Measurements from ENCODE around the gene RNGTT.
"Not testable (repeated sequence)": the region's sequence is repeated elsewhere in the genome, so short reads cannot be mapped to it uniquely, and the experiment has no call there.

The RNGTT gene

DNA sequence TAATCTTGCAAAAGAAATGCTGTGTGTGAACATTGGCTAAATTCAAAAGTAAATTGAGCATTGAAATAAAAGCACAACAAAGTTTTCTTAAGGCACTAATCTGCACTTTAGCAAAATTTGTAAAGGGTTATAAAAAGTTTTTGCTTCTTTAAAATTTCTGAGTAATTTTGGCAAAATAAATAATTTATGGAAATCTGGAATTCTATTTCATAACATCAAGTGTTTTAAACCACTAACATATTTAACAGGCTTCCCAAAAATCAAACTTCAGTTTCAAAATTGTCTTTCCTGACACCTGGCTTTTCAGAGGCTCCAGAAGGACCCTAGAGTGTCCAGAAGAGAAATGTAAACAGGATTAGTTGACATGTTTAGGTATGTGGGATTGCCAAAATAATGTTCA is 4.5 kb upstream of the RNGTT start:
- no peak overlapping the region for H3K27ac ChIP-seq (ENCODE audit: low read length)

DNA sequence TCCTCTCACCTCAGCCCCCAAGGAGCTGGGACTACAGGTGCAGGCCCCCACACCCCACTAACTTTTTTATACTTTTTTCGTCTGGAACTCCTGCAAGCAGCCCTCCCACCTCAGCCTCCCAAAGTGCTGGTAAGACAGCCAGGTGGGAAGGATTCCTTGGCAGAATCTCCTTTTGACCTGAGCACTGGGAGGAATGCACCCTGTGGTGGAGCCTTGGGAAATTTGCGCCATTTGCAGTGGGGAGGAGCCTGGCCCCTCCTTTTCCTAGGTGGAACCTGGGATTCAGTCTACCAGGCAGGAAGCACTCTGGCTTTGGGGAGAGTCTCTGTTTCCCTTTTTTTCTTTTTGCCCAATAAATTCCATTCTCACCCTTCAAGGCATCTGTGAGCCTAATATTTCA is 2.3 kb upstream of the RNGTT start:
- H3K4me1 ChIP-seq (ENCODE audit: control insufficient read depth in 1 of 2, insufficient read depth in 2 of 2, low read length in 2 of 2) = peaks cover 4 to 17% of the 10 kb centered on the region in 2 donors
- H3K4me3 ChIP-seq (ENCODE audit: low read depth in 1 of 2, low read length in 2 of 2) = no peak overlapping the region
- H3K27me3 ChIP-seq (ENCODE audit: low read depth, low read length) = no peaks in the 10 kb centered on the region
- no peak overlapping the region for H3K27ac ChIP-seq (ENCODE audit: low read length)
- no peaks in the 10 kb centered on the region for H3K9me3 ChIP-seq (ENCODE audit: control insufficient read depth in 1 of 2, low read length in 2 of 2)
- H3K36me3 ChIP-seq (ENCODE audit: control insufficient read depth in 1 of 2, insufficient read depth in 2 of 2, low read length in 2 of 2) = no peaks in the 10 kb centered on the region

More for the DNA sequence above, 4.5 kb upstream of the RNGTT start:
- no peaks in the 10 kb centered on the region for H3K27me3 ChIP-seq (ENCODE audit: low read depth, low read length)
- H3K4me1 ChIP-seq (ENCODE audit: control insufficient read depth in 1 of 2, insufficient read depth in 2 of 2, low read length in 2 of 2) = peaks cover 4 to 8% of the 10 kb centered on the region in 2 donors
- H3K9me3 ChIP-seq (ENCODE audit: control insufficient read depth in 1 of 2, low read length in 2 of 2) = no peaks in the 10 kb centered on the region
- no peak overlapping the region for H3K4me3 ChIP-seq (ENCODE audit: low read depth in 1 of 2, low read length in 2 of 2)
- no peaks in the 10 kb centered on the region for H3K36me3 ChIP-seq (ENCODE audit: control insufficient read depth in 1 of 2, insufficient read depth in 2 of 2, low read length in 2 of 2)

DNA sequence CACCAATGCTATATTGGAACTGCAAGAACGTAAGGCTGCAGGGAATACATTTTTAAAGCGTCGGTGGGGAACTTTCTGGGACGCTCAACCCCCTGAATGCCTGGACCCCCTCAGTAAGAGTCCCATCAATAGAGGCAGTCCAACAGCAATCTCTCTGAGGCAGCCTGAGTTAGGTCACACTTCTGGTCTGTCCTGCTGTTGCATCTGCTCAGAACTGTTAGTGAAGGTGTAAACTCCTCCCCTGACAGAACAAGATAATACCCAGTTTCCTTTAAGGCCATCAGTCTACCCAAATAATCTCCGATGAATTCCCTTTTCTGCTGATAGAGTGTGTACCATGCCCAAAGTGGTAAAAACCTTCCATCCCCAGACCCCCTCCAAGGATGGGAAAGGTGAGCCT is 1.1 kb upstream of the RNGTT start:
- Histone ChIP-seq H3K4me3 (ENCODE audit: low read depth in 1 of 2, low read length in 2 of 2) (peak overlapping the region; percentile 97 to 98), H3K4me1 (ENCODE audit: control insufficient read depth in 1 of 2, insufficient read depth in 2 of 2, low read length in 2 of 2) (peaks cover 4 to 17% of the 10 kb centered on the region in 2 donors), H3K27me3 (ENCODE audit: low read depth, low read length) (no peaks in the 10 kb centered on the region), H3K36me3 (ENCODE audit: control insufficient read depth in 1 of 2, insufficient read depth in 2 of 2, low read length in 2 of 2) (no peaks in the 10 kb centered on the region), H3K9me3 (ENCODE audit: control insufficient read depth in 1 of 2, low read length in 2 of 2) (no peaks in the 10 kb centered on the region), H3K27ac (ENCODE audit: low read length) (no peak overlapping the region)

DNA sequence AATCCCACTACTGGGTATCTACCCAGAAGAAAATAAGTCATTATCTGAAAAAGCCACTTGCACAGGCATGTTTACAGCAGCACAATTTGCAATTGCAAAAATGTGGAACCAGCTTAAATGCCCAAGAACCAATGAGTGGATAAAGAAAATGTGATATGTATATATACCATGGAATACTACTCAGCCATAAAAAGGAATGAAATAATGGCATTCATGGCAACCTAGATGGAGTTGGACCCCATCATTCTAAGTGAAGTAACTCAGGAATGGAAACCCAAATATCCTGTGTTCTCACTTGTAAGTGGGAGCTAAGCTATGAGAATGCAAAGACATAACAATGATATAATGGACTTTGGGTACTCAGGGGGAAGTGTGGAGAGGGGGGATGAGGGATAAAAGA is 4.6 kb downstream of the RNGTT start:
- Histone ChIP-seq H3K9me3 (ENCODE audit: control insufficient read depth in 1 of 2, low read length in 2 of 2) (peaks cover 0 to 5% of the 10 kb centered on the region in 2 donors), H3K36me3 (ENCODE audit: control insufficient read depth in 1 of 2, insufficient read depth in 2 of 2, low read length in 2 of 2) (no peaks in the 10 kb centered on the region), H3K27ac (ENCODE audit: low read length) (no peak overlapping the region), H3K4me3 (ENCODE audit: low read depth in 1 of 2, low read length in 2 of 2) (no peak overlapping the region), H3K4me1 (ENCODE audit: control insufficient read depth in 1 of 2, insufficient read depth in 2 of 2, low read length in 2 of 2) (peaks cover 0 to 8% of the 10 kb centered on the region in 2 donors), H3K27me3 (ENCODE audit: low read depth, low read length) (no peaks in the 10 kb centered on the region)

DNA sequence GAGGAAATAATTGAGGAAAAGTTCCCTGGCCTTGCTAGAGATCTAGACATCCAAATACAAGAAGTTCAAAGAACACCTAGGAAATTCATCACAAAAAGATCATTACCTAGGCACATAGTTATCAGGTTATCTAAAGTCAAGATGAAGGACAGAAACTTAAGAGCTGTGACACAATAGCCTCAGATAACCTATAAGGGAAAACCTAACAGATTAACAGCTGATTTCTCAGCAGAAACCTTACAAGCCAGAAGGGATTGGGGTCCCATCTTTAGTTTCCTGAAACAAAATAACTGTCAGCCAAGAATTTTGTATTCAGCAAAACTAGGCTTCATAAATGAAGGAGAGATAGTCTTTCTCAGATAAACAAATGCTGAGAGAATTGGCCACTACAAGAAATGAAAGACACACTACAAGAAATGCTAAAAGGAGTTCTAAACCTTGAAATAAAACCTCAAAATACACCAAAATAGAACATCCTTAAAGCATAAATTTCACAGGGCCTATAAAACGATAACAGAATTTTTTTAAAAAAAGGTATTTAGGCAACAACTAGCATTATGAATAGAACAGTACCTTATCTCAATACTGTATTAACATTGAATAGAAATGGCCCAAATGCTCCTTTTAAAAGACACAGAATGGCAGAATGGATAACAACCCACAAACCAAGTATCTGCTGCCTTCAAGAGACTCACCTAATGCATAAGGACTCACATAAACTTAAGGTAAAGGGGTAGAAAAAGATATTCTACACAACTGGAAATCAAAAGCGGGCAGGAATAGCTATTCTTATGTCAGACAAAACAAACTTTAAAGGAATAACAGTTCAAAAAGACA is 9.7 kb downstream of the RNGTT start:
- H3K9me3 ChIP-seq (ENCODE audit: control insufficient read depth in 1 of 2, low read length in 2 of 2) = peaks cover 0 to 14% of the 10 kb centered on the region in 2 donors
- H3K36me3 ChIP-seq (ENCODE audit: control insufficient read depth in 1 of 2, insufficient read depth in 2 of 2, low read length in 2 of 2) = peaks cover 0 to 5% of the 10 kb centered on the region in 2 donors
- no peaks in the 10 kb centered on the region for H3K27me3 ChIP-seq (ENCODE audit: low read depth, low read length)
- no peak overlapping the region for H3K4me3 ChIP-seq (ENCODE audit: low read depth in 1 of 2, low read length in 2 of 2)
- H3K27ac ChIP-seq (ENCODE audit: low read length) = no peak overlapping the region
- H3K4me1 ChIP-seq (ENCODE audit: control insufficient read depth in 1 of 2, insufficient read depth in 2 of 2, low read length in 2 of 2) = no peaks in the 10 kb centered on the region

DNA sequence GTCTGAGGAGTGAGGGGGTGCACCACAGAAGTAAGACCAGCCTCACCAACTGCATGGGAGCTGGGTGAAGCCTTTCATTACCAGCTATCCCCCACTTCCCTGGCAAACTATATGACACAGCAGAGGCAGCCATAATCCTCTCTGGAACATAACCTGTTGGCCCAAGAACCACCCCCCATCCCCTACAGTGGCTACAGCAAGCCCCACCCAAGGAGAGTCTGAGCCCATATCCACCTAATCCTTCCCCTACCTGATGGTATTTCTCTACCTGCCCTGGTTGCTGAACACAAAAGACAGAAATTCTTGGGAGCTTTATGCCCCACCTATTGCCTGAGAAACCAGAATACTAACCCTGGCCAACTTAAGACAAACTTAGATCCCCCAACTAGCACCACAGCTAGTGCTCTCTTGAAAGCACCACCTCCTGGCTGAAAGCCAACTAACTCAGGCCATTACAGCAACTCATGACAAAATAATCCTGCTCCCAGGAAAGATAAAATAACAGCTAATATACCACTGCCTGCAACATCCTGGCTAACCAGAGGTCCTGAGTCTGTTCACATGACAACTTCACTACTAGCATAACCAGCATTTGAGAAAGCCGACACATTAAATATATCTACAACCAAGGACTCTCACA is 11.2 kb downstream of the RNGTT start:
- Histone ChIP-seq H3K4me1 (ENCODE audit: control insufficient read depth in 1 of 2, insufficient read depth in 2 of 2, low read length in 2 of 2) (no peaks in the 10 kb centered on the region), H3K4me3 (ENCODE audit: low read depth in 1 of 2, low read length in 2 of 2) (no peak overlapping the region), H3K9me3 (ENCODE audit: control insufficient read depth in 1 of 2, low read length in 2 of 2) (peaks cover 0 to 14% of the 10 kb centered on the region in 2 donors), H3K36me3 (ENCODE audit: control insufficient read depth in 1 of 2, insufficient read depth in 2 of 2, low read length in 2 of 2) (peaks cover 0 to 5% of the 10 kb centered on the region in 2 donors), H3K27me3 (ENCODE audit: low read depth, low read length) (no peaks in the 10 kb centered on the region), H3K27ac (ENCODE audit: low read length) (no peak overlapping the region)

DNA sequence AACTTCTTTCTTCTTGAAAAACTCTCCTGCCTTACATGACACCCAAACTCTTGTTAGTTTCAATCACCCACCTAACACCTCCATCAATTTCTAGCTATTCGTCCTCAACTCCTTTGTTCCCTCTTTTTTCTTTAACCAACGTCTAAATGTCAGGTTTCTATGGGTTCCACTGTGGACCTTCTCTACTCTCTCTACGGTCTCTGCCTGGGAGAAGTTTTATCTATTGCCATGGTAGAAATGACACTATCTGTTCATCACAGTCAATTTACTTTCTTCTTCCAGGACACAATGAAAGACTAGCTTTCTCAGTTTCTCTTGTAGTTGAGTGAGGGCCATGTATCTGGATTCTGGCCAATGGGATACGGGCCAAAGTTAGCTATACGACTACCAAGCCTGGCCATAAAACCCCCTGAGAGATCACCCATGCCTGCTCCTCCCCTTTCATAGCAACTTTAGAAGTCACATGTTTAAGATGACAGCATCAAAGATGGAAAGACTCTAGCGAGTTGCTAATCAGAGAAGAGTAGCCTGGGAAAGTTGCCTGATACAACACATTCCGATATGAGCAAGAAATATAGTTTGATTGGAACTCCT is 17.9 kb downstream of the RNGTT start:
- Histone ChIP-seq H3K4me3 (ENCODE audit: low read depth in 1 of 2, low read length in 2 of 2) (no peak overlapping the region), H3K36me3 (ENCODE audit: control insufficient read depth in 1 of 2, insufficient read depth in 2 of 2, low read length in 2 of 2) (no peaks in the 10 kb centered on the region), H3K4me1 (ENCODE audit: control insufficient read depth in 1 of 2, insufficient read depth in 2 of 2, low read length in 2 of 2) (no peaks in the 10 kb centered on the region), H3K27me3 (ENCODE audit: low read depth, low read length) (no peaks in the 10 kb centered on the region), H3K27ac (ENCODE audit: low read length) (no peak overlapping the region), H3K9me3 (ENCODE audit: control insufficient read depth in 1 of 2, low read length in 2 of 2) (no peaks in the 10 kb centered on the region)

DNA sequence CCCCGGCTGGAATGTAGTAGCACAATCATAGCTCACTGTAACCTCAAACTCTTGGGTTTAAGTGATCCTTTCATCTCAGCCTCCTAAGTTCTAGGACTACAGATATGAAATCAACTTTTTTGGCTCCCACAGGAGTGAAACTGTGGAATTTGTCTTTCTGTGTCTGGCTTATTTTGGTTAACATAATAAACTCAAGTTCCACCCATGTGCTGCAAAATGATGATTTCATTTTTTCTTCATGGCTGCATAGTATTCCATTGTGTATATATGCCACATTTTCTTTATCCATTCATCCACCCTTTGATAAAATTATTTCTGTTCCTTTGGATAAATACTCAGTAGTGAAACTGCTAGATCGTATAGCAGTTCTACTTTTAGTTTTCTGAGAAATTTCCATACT is 29.9 kb downstream of the RNGTT start:
- Histone ChIP-seq H3K9me3 (ENCODE audit: control insufficient read depth in 1 of 2, low read length in 2 of 2) (peaks cover 0 to 6% of the 10 kb centered on the region in 2 donors), H3K4me3 (ENCODE audit: low read depth in 1 of 2, low read length in 2 of 2) (no peak overlapping the region), H3K27ac (ENCODE audit: low read length) (no peak overlapping the region), H3K36me3 (ENCODE audit: control insufficient read depth in 1 of 2, insufficient read depth in 2 of 2, low read length in 2 of 2) (peaks cover 8 to 37% of the 10 kb centered on the region in 2 donors), H3K27me3 (ENCODE audit: low read depth, low read length) (no peaks in the 10 kb centered on the region), H3K4me1 (ENCODE audit: control insufficient read depth in 1 of 2, insufficient read depth in 2 of 2, low read length in 2 of 2) (no peaks in the 10 kb centered on the region)

DNA sequence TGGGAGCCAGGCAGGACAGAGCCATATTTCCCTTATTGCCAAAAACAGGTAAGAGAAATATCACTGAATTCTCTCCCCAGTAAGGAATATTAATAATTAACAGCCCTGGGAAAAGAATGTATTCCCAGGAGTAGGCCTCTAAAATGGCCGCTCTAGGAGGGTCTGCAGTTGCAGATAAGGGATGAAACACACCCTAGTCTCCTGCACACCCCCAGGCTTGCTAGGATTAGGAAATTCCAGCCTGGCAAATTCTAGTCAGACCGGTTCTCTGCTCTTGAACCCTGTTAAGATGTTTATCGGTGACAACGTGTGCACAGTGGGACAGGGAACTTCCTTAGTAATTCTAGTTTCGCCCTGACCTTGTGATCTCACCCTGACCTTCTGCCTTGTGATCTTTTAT is 31.4 kb downstream of the RNGTT start:
- not testable (repeated sequence) for H3K4me1 ChIP-seq (ENCODE audit: control insufficient read depth in 1 of 2, insufficient read depth in 2 of 2, low read length in 2 of 2); H3K4me3 ChIP-seq (ENCODE audit: low read depth in 1 of 2, low read length in 2 of 2); H3K27ac ChIP-seq (ENCODE audit: low read length); H3K27me3 ChIP-seq (ENCODE audit: low read depth, low read length); H3K9me3 ChIP-seq (ENCODE audit: control insufficient read depth in 1 of 2, low read length in 2 of 2)
- H3K36me3 ChIP-seq (ENCODE audit: control insufficient read depth in 1 of 2, insufficient read depth in 2 of 2, low read length in 2 of 2) = peaks cover 8 to 26% of the 10 kb centered on the region in 2 donors

DNA sequence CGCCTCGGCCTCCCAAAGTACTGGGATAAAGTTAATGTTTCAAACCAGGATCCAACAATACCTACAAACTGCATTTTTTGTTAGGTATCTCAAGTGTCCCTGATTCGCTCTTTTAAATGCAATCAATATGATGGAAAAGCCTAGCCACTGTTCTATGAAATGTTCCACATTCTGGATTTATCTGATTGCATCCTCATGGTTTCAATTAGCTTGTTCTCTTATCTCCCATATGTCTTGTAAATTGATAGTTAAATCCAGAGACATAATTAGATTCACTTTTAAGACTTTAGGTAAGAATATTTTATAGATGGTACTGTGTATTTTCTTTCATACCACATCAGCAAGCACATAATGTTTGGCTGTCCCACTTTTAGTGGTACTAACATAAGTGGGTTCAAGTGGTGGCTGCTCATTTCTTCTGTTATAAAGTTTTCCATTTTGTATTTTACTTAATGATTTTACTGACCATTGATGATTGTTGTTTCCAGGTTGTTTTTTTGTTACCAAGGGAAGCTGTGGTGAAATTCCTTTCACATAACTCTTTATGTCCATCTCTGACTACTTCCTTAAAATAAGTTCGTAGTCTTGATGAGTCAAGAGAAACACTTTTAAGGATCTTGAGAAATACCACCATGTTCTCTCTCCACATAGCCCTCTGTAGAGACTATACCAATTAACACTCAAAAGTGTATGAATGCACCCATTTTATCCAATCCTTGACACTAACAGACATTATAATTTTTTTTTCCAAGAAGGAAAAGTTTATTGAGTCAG is 40.5 kb downstream of the RNGTT start:
- Histone ChIP-seq H3K4me1 (ENCODE audit: control insufficient read depth in 1 of 2, insufficient read depth in 2 of 2, low read length in 2 of 2) (no peaks in the 10 kb centered on the region), H3K27me3 (ENCODE audit: low read depth, low read length) (no peaks in the 10 kb centered on the region), H3K9me3 (ENCODE audit: control insufficient read depth in 1 of 2, low read length in 2 of 2) (no peaks in the 10 kb centered on the region), H3K4me3 (ENCODE audit: low read depth in 1 of 2, low read length in 2 of 2) (no peak overlapping the region), H3K27ac (ENCODE audit: low read length) (no peak overlapping the region), H3K36me3 (ENCODE audit: control insufficient read depth in 1 of 2, insufficient read depth in 2 of 2, low read length in 2 of 2) (peaks cover 0 to 15% of the 10 kb centered on the region in 2 donors)

DNA sequence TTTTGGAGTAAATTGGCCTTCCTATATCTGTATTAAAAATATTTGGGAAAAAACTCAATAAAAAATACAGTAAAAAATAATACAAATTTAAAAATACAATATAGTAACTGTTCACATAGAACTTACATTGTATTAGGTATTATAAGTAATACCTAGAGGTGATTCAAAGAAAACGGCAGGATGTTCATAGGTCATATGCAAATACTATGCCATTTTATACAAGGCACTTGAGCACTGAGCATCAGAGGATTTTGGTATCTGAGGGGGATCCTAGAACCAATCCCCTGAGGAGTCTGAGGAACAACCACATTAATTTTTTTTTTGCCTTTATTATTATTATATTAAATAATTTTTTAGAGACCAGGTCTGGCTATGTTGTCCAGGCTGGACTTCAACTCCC is 41.7 kb downstream of the RNGTT start:
- H3K4me3 ChIP-seq (ENCODE audit: low read depth in 1 of 2, low read length in 2 of 2) = no peak overlapping the region
- no peaks in the 10 kb centered on the region for H3K27me3 ChIP-seq (ENCODE audit: low read depth, low read length)
- peaks cover 0 to 15% of the 10 kb centered on the region in 2 donors for H3K36me3 ChIP-seq (ENCODE audit: control insufficient read depth in 1 of 2, insufficient read depth in 2 of 2, low read length in 2 of 2)
- no peak overlapping the region for H3K27ac ChIP-seq (ENCODE audit: low read length)
- H3K9me3 ChIP-seq (ENCODE audit: control insufficient read depth in 1 of 2, low read length in 2 of 2) = no peaks in the 10 kb centered on the region
- H3K4me1 ChIP-seq (ENCODE audit: control insufficient read depth in 1 of 2, insufficient read depth in 2 of 2, low read length in 2 of 2) = no peaks in the 10 kb centered on the region

Data from muscle layer of duodenum (tissue), 2 donors.